A673 (cell line): ENCODE results near the gene PAX3. TPM values are rescaled to one million over a fixed set of nuclear protein-coding genes. Genes with fewer than 3 reads are reported as not detected.

Source experiments
- BruUV-seq: library from RNA; stranded (reverse); fragments of 400-500 nt; replicated peaks from 2 replicates; lab custom pipeline; 2021; lab: Mats Ljungman, UMichigan
- CTCF ChIA-PET: fragments of 300-600 bp; sonication (Branson Sonifier 250); formaldehyde crosslinking; loops from one replicate; lab custom pipeline; 2022; ENCODE audit warnings: antibody characterized with exemption; lab: Charles Lee
- POLR2A ChIA-PET: fragments of 300-600 bp; sonication (Branson Sonifier 250); formaldehyde crosslinking; loops from one replicate; lab custom pipeline; 2022; ENCODE audit warnings: antibody characterized with exemption; ENCODE audit not compliant: low non-redundant PET; lab: Charles Lee
- DNase-seq: peaks from one replicate; pipeline ENCODE4 v3.0.0-alpha.2; 2015; ENCODE audit warnings: low spot score
- H3K27ac ChIP-seq: fragments of 200-600 bp; sonication (generic); 2 replicates; pipeline ENCODE4 v1.5.1; 2016; ENCODE audit warnings: mixed run types, low read depth, mild to moderate bottlenecking, mixed read lengths, antibody characterized with exemption, low read length; ENCODE audit not compliant: poor library complexity, severe bottlenecking
- H3K27me3 ChIP-seq: fragments of 200-600 bp; sonication (generic); replicated peaks from 2 replicates; pipeline ENCODE4 v1.6.1; 2017; ENCODE audit warnings: mixed run types, low read depth, mild to moderate bottlenecking, mixed read lengths, antibody characterized with exemption, low read length; ENCODE audit not compliant: insufficient read depth, poor library complexity
- H3K36me3 ChIP-seq: fragments of 200-600 bp; sonication (generic); 2 replicates; pipeline ENCODE4 v1.6.1; 2016; ENCODE audit warnings: mixed run types, mild to moderate bottlenecking, mixed read lengths, antibody characterized with exemption, low read length; ENCODE audit not compliant: insufficient read depth, poor library complexity, severe bottlenecking
- H3K4me1 ChIP-seq: fragments of 200-600 bp; sonication (generic); 2 replicates; pipeline ENCODE4 v1.6.1; 2017; ENCODE audit warnings: mixed run types, mild to moderate bottlenecking, mixed read lengths, antibody characterized with exemption, low read length; ENCODE audit not compliant: insufficient read depth, poor library complexity, severe bottlenecking
- H3K4me3 ChIP-seq: fragments of 200-600 bp; sonication (generic); 2 replicates; pipeline ENCODE4 v1.5.1; 2016; ENCODE audit warnings: low read depth, mixed run types, mild to moderate bottlenecking, mixed read lengths, low read length; ENCODE audit not compliant: poor library complexity, severe bottlenecking
- H3K9me3 ChIP-seq: fragments of 200-600 bp; sonication (generic); 2 replicates; pipeline ENCODE4 v1.6.1; 2016; ENCODE audit warnings: mixed run types, low read depth, mild to moderate bottlenecking, mixed read lengths, antibody characterized with exemption, low read length; ENCODE audit not compliant: poor library complexity, severe bottlenecking
- EZH2 ChIP-seq: fragments of 200-600 bp; sonication (generic); IDR thresholded peaks from 2 replicates; pipeline ENCODE4 v1.6.1; 2017; ENCODE audit warnings: borderline replicate concordance, low read depth, mild to moderate bottlenecking, mixed read lengths, antibody characterized with exemption, low read length; ENCODE audit not compliant: poor library complexity, severe bottlenecking
- intact Hi-C: fragments of 100-400 bp; cut with micrococcal nuclease; formaldehyde crosslinking; loops from one replicate; pipeline ENCODE4 v1.10.0; 2022; ENCODE audit not compliant: unreplicated experiment
- total RNA-seq: library from RNA; stranded (reverse); gene quantifications from 2 replicates; pipeline ENCODE4 v1.2.3, GENCODE V29; 2021
- TF ChIP-seq, protein P1 (sequence below): fragments of 300-800, 200-600 bp; sonication (generic); conservative IDR thresholded peaks from 2 replicates; pipeline ENCODE4 v1.5.1; 2017; ENCODE audit warnings: low read depth, mild to moderate bottlenecking, antibody characterized with exemption, low read length, moderate library complexity, mixed read lengths

PAX3 gene
- total RNA-seq, 1 experiment from 2014 or later: 39.3 TPM

DNA sequence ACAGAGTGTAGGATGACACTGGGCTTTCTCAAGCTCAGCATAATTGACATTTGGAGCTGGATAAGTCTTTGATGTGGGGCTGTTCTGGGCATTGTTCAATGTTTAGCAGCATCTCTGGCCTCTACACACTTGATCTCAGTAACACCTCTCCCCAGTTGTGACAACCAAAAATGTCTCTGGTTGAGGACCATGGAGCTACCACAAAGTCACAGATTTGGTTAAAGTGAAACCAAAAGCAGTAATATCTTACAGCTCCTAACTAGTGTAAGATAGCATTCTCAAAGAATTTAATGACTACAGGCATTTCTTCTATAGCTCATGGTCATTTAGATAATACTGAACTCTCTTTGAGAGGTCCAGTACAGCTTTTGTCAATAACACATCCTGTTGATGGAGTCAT lies 23.4 kb upstream of the PAX3 start:
- no peaks in the 10 kb centered on the region for H3K27me3 ChIP-seq
- intact Hi-C loops: no loop called here
- no peak for DNase-seq
- H3K4me1 ChIP-seq: no peaks in the 10 kb centered on the region
- POLR2A ChIA-PET: no interaction called here
- H3K27ac ChIP-seq: no peak overlapping the region
- no peak overlapping the region for H3K4me3 ChIP-seq
- CTCF ChIA-PET: no interaction called here
- BruUV-seq: no TSS peak
- no peaks in the 10 kb centered on the region for H3K36me3 ChIP-seq
- TF ChIP-seq, protein P1, sequence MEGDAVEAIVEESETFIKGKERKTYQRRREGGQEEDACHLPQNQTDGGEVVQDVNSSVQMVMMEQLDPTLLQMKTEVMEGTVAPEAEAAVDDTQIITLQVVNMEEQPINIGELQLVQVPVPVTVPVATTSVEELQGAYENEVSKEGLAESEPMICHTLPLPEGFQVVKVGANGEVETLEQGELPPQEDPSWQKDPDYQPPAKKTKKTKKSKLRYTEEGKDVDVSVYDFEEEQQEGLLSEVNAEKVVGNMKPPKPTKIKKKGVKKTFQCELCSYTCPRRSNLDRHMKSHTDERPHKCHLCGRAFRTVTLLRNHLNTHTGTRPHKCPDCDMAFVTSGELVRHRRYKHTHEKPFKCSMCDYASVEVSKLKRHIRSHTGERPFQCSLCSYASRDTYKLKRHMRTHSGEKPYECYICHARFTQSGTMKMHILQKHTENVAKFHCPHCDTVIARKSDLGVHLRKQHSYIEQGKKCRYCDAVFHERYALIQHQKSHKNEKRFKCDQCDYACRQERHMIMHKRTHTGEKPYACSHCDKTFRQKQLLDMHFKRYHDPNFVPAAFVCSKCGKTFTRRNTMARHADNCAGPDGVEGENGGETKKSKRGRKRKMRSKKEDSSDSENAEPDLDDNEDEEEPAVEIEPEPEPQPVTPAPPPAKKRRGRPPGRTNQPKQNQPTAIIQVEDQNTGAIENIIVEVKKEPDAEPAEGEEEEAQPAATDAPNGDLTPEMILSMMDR: no peak
- no peak for TF ChIP-seq EZH2
- no peaks in the 10 kb centered on the region for H3K9me3 ChIP-seq

DNA sequence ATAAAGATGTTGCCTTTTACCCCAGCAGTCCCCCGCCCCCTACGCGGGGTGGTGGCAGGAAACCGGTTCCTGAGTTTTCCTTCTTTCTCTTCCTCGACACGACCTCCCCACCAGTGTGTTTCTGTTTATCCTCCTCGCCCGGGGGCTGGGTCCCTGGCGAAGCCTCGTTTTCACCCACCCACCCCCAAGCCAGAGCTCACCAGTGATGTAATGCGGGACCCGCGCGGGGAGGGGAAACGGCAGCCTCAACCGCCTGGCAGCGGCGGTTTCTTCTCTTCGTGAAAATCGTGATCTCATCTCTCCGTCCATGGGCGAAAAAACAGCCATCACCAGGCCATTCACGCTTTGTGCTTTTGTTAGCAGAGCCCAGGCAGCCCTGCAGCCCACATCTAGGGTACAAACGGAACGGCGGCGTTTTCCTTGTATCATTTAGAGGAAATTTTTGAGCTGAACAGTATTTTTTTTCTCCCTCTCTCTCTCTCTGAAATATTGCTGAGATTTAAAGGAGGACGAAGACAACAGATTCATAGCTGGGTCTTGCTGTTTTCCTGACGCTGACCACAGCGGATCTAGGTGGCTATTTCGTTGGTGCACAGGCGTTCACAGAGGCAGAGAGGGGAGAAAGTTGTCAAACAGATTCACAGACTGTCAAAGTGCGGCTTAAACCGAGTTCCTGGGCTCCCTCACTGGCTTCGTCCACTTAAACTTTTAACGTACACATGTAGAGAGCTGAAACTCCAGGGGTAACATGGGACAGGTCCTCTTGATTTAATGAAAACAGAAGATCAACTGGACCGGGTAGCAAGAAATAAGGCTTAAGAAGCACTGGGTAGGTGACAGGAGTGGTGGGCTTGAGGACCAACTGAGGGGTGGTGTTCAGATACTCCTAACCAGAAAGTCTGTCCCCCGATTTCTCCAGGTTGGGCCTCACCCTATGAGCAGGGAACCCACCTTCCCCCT lies 21.9 kb upstream of the PAX3 start:
- ChIA-PET CTCF (interaction anchor here (0.8 to 1.5 kb wide), 3 partner anchors 240 to 282 kb away, joined by 5 to 7 read pairs (median 5); no protein-coding TSS in a partner anchor), POLR2A (no interaction called here)
- Histone ChIP-seq H3K4me1 (peaks cover 3% of the 10 kb centered on the region), H3K36me3 (no peaks in the 10 kb centered on the region), H3K9me3 (no peaks in the 10 kb centered on the region), H3K4me3 (peak overlapping the region; percentile 58), H3K27me3 (no peaks in the 10 kb centered on the region), H3K27ac (no peak overlapping the region)
- TF ChIP-seq EZH2: no peak
- TF ChIP-seq, protein P1: no peak
- BruUV-seq: no TSS peak
- intact Hi-C loops: no loop called here
- no peak for DNase-seq

DNA sequence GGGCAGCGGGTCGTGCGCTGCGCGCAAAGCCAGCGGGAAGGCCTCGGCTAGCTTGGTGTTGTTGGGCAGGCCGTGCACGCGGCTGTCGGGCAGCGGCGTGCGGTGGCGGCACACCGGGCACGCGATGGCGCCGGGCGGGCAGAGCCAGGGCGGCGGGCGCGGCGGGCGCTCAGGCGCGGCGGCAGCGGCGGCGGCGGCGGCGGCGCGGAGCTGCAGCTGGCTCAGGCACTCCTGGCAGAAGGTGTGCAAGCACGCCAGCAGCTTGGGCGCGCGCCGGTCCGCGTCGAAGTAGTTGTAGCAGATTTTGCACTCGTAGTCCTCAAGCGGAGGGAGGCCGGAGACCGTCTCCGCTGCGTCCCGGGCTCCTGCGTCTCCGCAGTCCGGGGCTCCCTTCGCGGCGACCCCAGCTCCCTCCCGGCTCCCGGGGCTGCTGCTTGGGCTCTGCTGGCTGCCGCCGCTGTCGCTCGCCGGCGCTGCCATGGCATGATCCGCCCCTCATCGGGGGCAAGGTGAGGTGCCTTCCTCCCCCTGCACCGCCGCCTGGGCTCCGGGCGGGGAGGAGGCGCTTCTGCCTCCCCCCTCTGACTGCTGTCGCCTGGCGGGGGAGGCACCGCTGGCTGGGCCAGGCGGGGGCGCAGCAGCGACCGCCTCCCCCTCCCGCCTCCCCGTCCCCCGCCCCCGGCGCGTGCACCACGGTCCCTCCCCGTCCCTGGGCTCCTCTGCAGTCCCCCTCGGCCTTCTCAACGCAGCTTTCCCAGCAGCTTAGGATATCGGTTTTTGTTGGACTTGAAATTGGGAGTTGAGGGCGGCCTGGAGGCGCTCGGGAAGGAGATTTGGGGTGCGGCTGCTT lies 21.0 kb upstream of the PAX3 start:
- no TSS peak for BruUV-seq
- no peak for TF ChIP-seq EZH2
- TF ChIP-seq, protein P1: 0 out of 2 replicates have a peak, but pooled peaks have one; percentile 18
- H3K9me3 ChIP-seq: no peaks in the 10 kb centered on the region
- CTCF ChIA-PET: interaction anchor here (1.1 to 1.5 kb wide), 3 partner anchors 242 to 295 kb away, joined by 5 to 7 read pairs (median 5); no protein-coding TSS in a partner anchor
- no peaks in the 10 kb centered on the region for H3K27me3 ChIP-seq
- peak; percentile 65 for DNase-seq
- POLR2A ChIA-PET: interaction anchor here (0.6 kb wide), 1 partner anchor 32 kb away, joined by 3 read pairs; no protein-coding TSS in a partner anchor
- peaks cover 7% of the 10 kb centered on the region for H3K4me1 ChIP-seq
- H3K27ac ChIP-seq: no peak overlapping the region
- H3K36me3 ChIP-seq: no peaks in the 10 kb centered on the region
- intact Hi-C loops: loop anchor here (5.0 kb wide), 2 partner anchors 162 to 263 kb away; no protein-coding TSS in a partner anchor
- H3K4me3 ChIP-seq: peak overlapping the region; percentile 58
